ENCODE results near the gene TEX14. TPM values are rescaled to one million over a fixed set of nuclear protein-coding genes. Genes with fewer than 3 reads are reported as not detected.

The TEX14 gene
- total and polyA plus RNA-seq, 8 donors = 0.47 to 2.1 (median 1.3) TPM

GRCh38 chr17:58626905-58627304, 64.9 kb downstream of the TEX14 start:
- Histone ChIP-seq H3K36me3 (no peaks in the 10 kb centered on the region), H3K4me3 (no peak overlapping the region), H3K9me3 (no peaks in the 10 kb centered on the region), H3K27me3 (no peaks in the 10 kb centered on the region), H3K4me1 (peaks cover 3 to 14% of the 10 kb centered on the region in 2 donors), H3K27ac (peak overlapping the region; percentile 19 to 48)
- TF ChIP-seq CTCF (IDR thresholded peaks at IDR 0.05) = no peak
- intact Hi-C loops (cut with DNase I) = no loop called here
- ATAC-seq (no peak), DNase-seq (no peak)

GRCh38 chr17:58624751-58625150, 67.1 kb downstream of the TEX14 start:
- no peak for ATAC-seq
- no peaks in the 10 kb centered on the region for H3K27me3 ChIP-seq
- no peak for DNase-seq
- no peaks in the 10 kb centered on the region for H3K36me3 ChIP-seq
- H3K4me1 ChIP-seq = peaks cover 0 to 11% of the 10 kb centered on the region in 2 donors
- H3K27ac ChIP-seq = no peak overlapping the region
- H3K4me3 ChIP-seq = no peak overlapping the region
- no peaks in the 10 kb centered on the region for H3K9me3 ChIP-seq
- intact Hi-C loops (cut with DNase I) = no loop called here
- no peak for TF ChIP-seq CTCF (IDR thresholded peaks at IDR 0.05)

- no peaks in the 10 kb centered on the region for H3K9me3 ChIP-seq
- no peaks in the 10 kb centered on the region for H3K27me3 ChIP-seq
- no peak for TF ChIP-seq CTCF (IDR thresholded peaks at IDR 0.05)
- H3K4me3 ChIP-seq = no peak overlapping the region
- intact Hi-C loops (cut with DNase I) = no loop called here
- no peaks in the 10 kb centered on the region for H3K36me3 ChIP-seq
- H3K27ac ChIP-seq = no peak overlapping the region
- H3K4me1 ChIP-seq = no peaks in the 10 kb centered on the region
- ATAC-seq (no peak), DNase-seq (no peak)
Observed at GRCh38 chr17:58621174-58621573, 70.7 kb downstream of the TEX14 start.

GRCh38 chr17:58618336-58618735, 73.5 kb downstream of the TEX14 start:
- intact Hi-C loops (cut with DNase I) = no loop called here
- H3K36me3 ChIP-seq = no peaks in the 10 kb centered on the region
- H3K9me3 ChIP-seq = no peaks in the 10 kb centered on the region
- H3K4me1 ChIP-seq = peaks cover 0 to 8% of the 10 kb centered on the region in 2 donors
- no peaks in the 10 kb centered on the region for H3K27me3 ChIP-seq
- H3K27ac ChIP-seq = no peak overlapping the region
- no peak for DNase-seq
- TF ChIP-seq CTCF (IDR thresholded peaks at IDR 0.05) = no peak
- no peak for ATAC-seq
- no peak overlapping the region for H3K4me3 ChIP-seq

GRCh38 chr17:58617563-58617962, 74.3 kb downstream of the TEX14 start:
- H3K9me3 ChIP-seq = no peaks in the 10 kb centered on the region
- TF ChIP-seq CTCF (IDR thresholded peaks at IDR 0.05) = no peak
- no peaks in the 10 kb centered on the region for H3K27me3 ChIP-seq
- ATAC-seq = no peak
- intact Hi-C loops (cut with DNase I) = no loop called here
- no peak for DNase-seq
- no peak overlapping the region for H3K4me3 ChIP-seq
- peaks cover 0 to 8% of the 10 kb centered on the region in 2 donors for H3K4me1 ChIP-seq
- no peaks in the 10 kb centered on the region for H3K36me3 ChIP-seq
- H3K27ac ChIP-seq = no peak overlapping the region
